CD4-positive, alpha-beta T cell (primary cell): ENCODE measurements around the gene PASK. TPM values are rescaled to one million over a fixed set of nuclear protein-coding genes. Genes with fewer than 3 reads are reported as not detected.

Source experiments
- ATAC-seq: fragments of 200-7000 bp; cut with Tn5 transposase; one replicate; pipeline ENCODE4 v1.10.0; 2022; ENCODE audit warnings: mild to moderate bottlenecking; ENCODE audit not compliant: poor library complexity
- CTCF ChIA-PET: fragments of 350-600 bp; sonication (Branson Sonifier 250); formaldehyde crosslinking; loops from one replicate; lab custom pipeline; 2021; ENCODE audit warnings: antibody characterized with exemption, inconsistent platforms; lab: Charles Lee
- POLR2A ChIA-PET: fragments of 350-600 bp; sonication (Branson Sonifier 250); formaldehyde crosslinking; loops from one replicate; lab custom pipeline; 2021; ENCODE audit warnings: antibody characterized with exemption, inconsistent platforms; lab: Charles Lee
- DNase-seq, 14 experiments: peaks; one replicate each; pipeline ENCODE4 v3.0.0-alpha.2; 2013 to 2020; ENCODE audit warnings: mixed read lengths in 2 of 14
- H3K27ac ChIP-seq, 2 donors: one replicate each; pipeline versions ENCODE4 v1.5.1 to v1.7.0; 2013; ENCODE audit warnings: low read length in 2 of 2, low read depth in 1 of 2, mild to moderate bottlenecking in 1 of 2
- H3K27me3 ChIP-seq, 2 experiments: 1 replicate in 1 of 2; 2 replicates in 1 of 2; pipeline versions ENCODE4 v1.6.1 to v1.7.0; 2013; ENCODE audit warnings: low read length in 2 of 2, control low read depth in 1 of 2, mild to moderate bottlenecking in 1 of 2, moderate library complexity in 1 of 2; ENCODE audit not compliant: insufficient read depth in 2 of 2, control insufficient read depth in 1 of 2
- H3K36me3 ChIP-seq: one replicate; pipeline ENCODE4 v1.6.1; 2013; ENCODE audit warnings: low read length, control low read depth; ENCODE audit not compliant: insufficient read depth
- H3K4me1 ChIP-seq: one replicate; pipeline ENCODE4 v1.6.1; 2013; ENCODE audit warnings: low read length, control low read depth; ENCODE audit not compliant: insufficient read depth
- H3K4me3 ChIP-seq: one replicate; pipeline ENCODE4 v1.5.1; 2013; ENCODE audit warnings: mild to moderate bottlenecking, low read length, moderate library complexity
- H3K9me3 ChIP-seq, 2 experiments: 1 replicate in 1 of 2; 2 replicates in 1 of 2; pipeline versions ENCODE4 v1.6.1 to v1.7.0; 2013; ENCODE audit warnings: low read length in 2 of 2, mild to moderate bottlenecking in 2 of 2, control low read depth in 1 of 2, moderate library complexity in 1 of 2; ENCODE audit not compliant: control insufficient read depth in 1 of 2, insufficient read depth in 1 of 2
- H3K27ac Mint-ChIP-seq: one replicate; pipeline ENCODE4 v1.8.0; 2020; ENCODE audit warnings: mixed read lengths
- H3K27me3 Mint-ChIP-seq: one replicate; pipeline ENCODE4 v1.8.0; 2021; ENCODE audit warnings: mixed read lengths
- H3K36me3 Mint-ChIP-seq: one replicate; pipeline ENCODE4 v1.8.0; 2021; ENCODE audit warnings: low read depth, mixed read lengths
- H3K4me1 Mint-ChIP-seq: one replicate; pipeline ENCODE4 v1.8.0; 2021; ENCODE audit warnings: low read depth, mixed read lengths
- H3K4me3 Mint-ChIP-seq: one replicate; pipeline ENCODE4 v1.8.0; 2020; ENCODE audit warnings: mild to moderate bottlenecking, mixed read lengths
- H3K9me3 Mint-ChIP-seq: one replicate; pipeline ENCODE4 v1.8.0; 2020; ENCODE audit warnings: mixed read lengths
- intact Hi-C, 2 experiments: fragments of 100-400 bp; cut with DNase I in 1 of 2; cut with micrococcal nuclease in 1 of 2; formaldehyde crosslinking; loops; one replicate each; pipeline versions ENCODE4 v1.15.1 to v1.9.0; 2023 to 2025; cut with DNase I, micrococcal nuclease
- total RNA-seq, 174 experiments: library from RNA in 2 of 174; stranded (reverse) in 2 of 174; gene quantifications; one replicate each; pipeline ENCODE4 v1.2.3 and lab custom pipeline; 2021 to 2026
- TF ChIP-seq, protein P1 (sequence below): fragments of 200-600 bp; IDR thresholded peaks from one replicate; pipeline ENCODE4 v1.8.0; 2022; ENCODE audit warnings: antibody characterized with exemption, mild to moderate bottlenecking

Gene PASK
- total RNA-seq, 2 experiments from 2014 or later, result 78.0 to 87.9 TPM

DNA sequence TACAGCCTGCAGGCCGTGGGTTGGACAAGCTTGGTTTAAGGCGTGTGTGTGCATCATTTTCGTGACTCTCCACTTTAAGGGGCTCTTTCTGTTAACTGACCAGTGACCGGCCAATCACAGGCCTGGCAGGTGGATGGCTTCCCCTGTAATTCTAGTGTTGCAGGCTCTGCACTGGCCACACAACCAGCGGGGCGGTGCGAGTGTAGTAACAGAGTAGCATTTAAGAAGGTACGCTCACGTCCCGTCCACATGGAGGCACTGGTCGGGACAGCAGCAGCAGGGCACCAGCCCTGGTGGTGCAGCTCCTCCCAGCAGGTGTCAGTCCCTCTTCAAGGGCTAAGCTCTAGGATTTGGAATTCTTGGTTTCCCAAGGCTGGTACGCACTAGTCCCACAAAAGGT, 31.2 kb upstream of the PASK start:
- no peaks in the 10 kb centered on the region for H3K4me1 Mint-ChIP-seq
- CTCF ChIA-PET, result no interaction called here

DNA sequence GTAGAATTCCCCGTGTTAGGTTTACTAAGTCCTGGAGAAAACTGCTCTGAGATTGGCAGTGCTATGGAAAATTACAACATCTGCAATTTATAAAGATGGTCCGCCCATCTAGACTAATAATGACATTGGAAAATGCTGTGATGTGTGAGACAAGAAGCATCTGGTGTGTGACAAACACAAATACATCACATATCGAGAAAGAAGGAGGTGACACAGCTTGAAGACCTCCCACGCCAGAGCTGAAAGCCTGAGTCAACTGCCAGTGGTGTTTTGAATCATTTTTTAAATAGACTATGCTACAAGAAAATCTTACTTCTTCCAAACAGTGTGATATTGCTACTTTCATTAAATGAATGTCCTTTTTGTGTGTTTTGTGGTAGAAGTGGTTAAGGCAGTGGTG, 30.6 kb upstream of the PASK start:
- Histone ChIP-seq H3K9me3 (no peaks in the 10 kb centered on the region), H3K4me3 (no peak overlapping the region), H3K4me1 (no peaks in the 10 kb centered on the region), H3K27ac (no peak overlapping the region), H3K27me3 (no peaks in the 10 kb centered on the region), H3K36me3 (peaks cover 52% of the 10 kb centered on the region)
- Mint-ChIP-seq H3K27ac (no peak overlapping the region), H3K9me3 (no peaks in the 10 kb centered on the region), H3K36me3 (peaks cover 54% of the 10 kb centered on the region), H3K4me1 (no peaks in the 10 kb centered on the region), H3K27me3 (no peaks in the 10 kb centered on the region), H3K4me3 (no peak overlapping the region)
- DNase-seq, result no peak
- TF ChIP-seq, protein P1, sequence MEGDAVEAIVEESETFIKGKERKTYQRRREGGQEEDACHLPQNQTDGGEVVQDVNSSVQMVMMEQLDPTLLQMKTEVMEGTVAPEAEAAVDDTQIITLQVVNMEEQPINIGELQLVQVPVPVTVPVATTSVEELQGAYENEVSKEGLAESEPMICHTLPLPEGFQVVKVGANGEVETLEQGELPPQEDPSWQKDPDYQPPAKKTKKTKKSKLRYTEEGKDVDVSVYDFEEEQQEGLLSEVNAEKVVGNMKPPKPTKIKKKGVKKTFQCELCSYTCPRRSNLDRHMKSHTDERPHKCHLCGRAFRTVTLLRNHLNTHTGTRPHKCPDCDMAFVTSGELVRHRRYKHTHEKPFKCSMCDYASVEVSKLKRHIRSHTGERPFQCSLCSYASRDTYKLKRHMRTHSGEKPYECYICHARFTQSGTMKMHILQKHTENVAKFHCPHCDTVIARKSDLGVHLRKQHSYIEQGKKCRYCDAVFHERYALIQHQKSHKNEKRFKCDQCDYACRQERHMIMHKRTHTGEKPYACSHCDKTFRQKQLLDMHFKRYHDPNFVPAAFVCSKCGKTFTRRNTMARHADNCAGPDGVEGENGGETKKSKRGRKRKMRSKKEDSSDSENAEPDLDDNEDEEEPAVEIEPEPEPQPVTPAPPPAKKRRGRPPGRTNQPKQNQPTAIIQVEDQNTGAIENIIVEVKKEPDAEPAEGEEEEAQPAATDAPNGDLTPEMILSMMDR, result no peak
- no peak for ATAC-seq
- ChIA-PET CTCF (no interaction called here), POLR2A (no interaction called here)
- intact Hi-C loops, result no loop called here

More for the DNA sequence above, 31.2 kb upstream of the PASK start:
- H3K4me3 Mint-ChIP-seq, result no peak overlapping the region
- Histone ChIP-seq H3K27me3 (no peaks in the 10 kb centered on the region), H3K36me3 (peaks cover 46% of the 10 kb centered on the region), H3K4me1 (no peaks in the 10 kb centered on the region), H3K9me3 (no peaks in the 10 kb centered on the region), H3K27ac (no peak overlapping the region), H3K4me3 (no peak overlapping the region)
- H3K27ac Mint-ChIP-seq, result no peak overlapping the region
- no peaks in the 10 kb centered on the region for H3K9me3 Mint-ChIP-seq
- POLR2A ChIA-PET, result no interaction called here
- H3K36me3 Mint-ChIP-seq, result peaks cover 48% of the 10 kb centered on the region
- no peaks in the 10 kb centered on the region for H3K27me3 Mint-ChIP-seq
- ATAC-seq (no peak), DNase-seq (no peak)
- intact Hi-C loops, result no loop called here
- TF ChIP-seq, protein P1, result no peak

DNA sequence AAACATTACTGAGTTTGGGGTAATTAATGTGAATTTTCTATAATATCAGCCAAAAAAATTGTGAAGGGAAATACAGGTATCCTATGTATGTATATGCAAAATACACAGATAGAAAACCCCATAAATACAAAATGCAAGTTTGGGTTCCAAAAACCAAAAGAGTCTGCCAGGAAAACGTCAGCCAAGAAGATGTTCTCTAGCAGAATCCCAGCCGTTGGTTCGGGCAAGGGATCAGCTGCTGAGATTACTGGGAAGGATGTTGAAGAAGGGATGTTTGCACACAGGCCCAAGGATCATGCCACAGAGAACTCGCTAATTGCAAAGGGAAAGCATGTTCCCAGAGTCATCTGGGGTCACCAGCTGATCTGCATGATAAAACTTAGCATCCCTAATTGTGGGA, 29.7 kb upstream of the PASK start:
- H3K27ac Mint-ChIP-seq, result no peak overlapping the region
- H3K27me3 Mint-ChIP-seq, result no peaks in the 10 kb centered on the region
- ATAC-seq (no peak), DNase-seq (no peak)
- no peak overlapping the region for H3K4me3 ChIP-seq
- CTCF ChIA-PET, result no interaction called here
- POLR2A ChIA-PET, result interaction anchor here (0.7 kb wide), 1 partner anchor 100 kb away, joined by 3 read pairs; no protein-coding TSS in a partner anchor
- TF ChIP-seq, protein P1, result no peak
- no peaks in the 10 kb centered on the region for H3K27me3 ChIP-seq
- H3K36me3 Mint-ChIP-seq, result peaks cover 63% of the 10 kb centered on the region
- H3K36me3 ChIP-seq, result peaks cover 61% of the 10 kb centered on the region
- H3K4me3 Mint-ChIP-seq, result no peak overlapping the region
- H3K4me1 ChIP-seq, result no peaks in the 10 kb centered on the region
- intact Hi-C loops, result no loop called here
- no peaks in the 10 kb centered on the region for H3K9me3 ChIP-seq
- no peaks in the 10 kb centered on the region for H3K9me3 Mint-ChIP-seq
- no peak overlapping the region for H3K27ac ChIP-seq
- no peaks in the 10 kb centered on the region for H3K4me1 Mint-ChIP-seq
